AG10803 (cell line): ENCODE measurements around the gene IL13.

Source experiments
- DNase-seq: peaks from one replicate; pipeline ENCODE4 v3.0.0; 2010; ENCODE audit warnings: low read depth
- H3K4me3 ChIP-seq: 2 replicates; pipeline ENCODE4 v1.5.1; 2011; ENCODE audit warnings: mild to moderate bottlenecking, low read length, control low read depth
- CTCF ChIP-seq: conservative IDR thresholded peaks from 2 replicates; pipeline ENCODE4 v1.5.1; 2011; ENCODE audit warnings: mild to moderate bottlenecking, low read length, control low read depth, inconsistent platforms

The IL13 gene

GRCh38 chr5:132655821-132656773 is 1.9 kb upstream of the IL13 start:
- TF ChIP-seq CTCF: no peak
- H3K4me3 ChIP-seq: peak overlapping the region; percentile 49
- peak; percentile 10 for DNase-seq

GRCh38 chr5:132656774-132657355 is 1.1 kb upstream of the IL13 start:
- no peak overlapping the region; the same call in 1 of the 2 replicates for H3K4me3 ChIP-seq
- TF ChIP-seq CTCF: no peak
- DNase-seq: no peak

- H3K4me3 ChIP-seq: no peak overlapping the region
- no peak for TF ChIP-seq CTCF
- DNase-seq: no peak
Measured at GRCh38 chr5:132658381-132659302, 669 bp downstream of the IL13 start.

GRCh38 chr5:132659598-132660493 is 1.9 kb downstream of the IL13 start:
- no peak for TF ChIP-seq CTCF
- DNase-seq: no peak
- no peak overlapping the region for H3K4me3 ChIP-seq

- no peak for TF ChIP-seq CTCF
- DNase-seq: no peak
- no peak overlapping the region for H3K4me3 ChIP-seq
Measured at GRCh38 chr5:132661231-132662003, 3.4 kb downstream of the IL13 start.
